ENCODE data around the gene LHFPL5.

The LHFPL5 gene

DNA sequence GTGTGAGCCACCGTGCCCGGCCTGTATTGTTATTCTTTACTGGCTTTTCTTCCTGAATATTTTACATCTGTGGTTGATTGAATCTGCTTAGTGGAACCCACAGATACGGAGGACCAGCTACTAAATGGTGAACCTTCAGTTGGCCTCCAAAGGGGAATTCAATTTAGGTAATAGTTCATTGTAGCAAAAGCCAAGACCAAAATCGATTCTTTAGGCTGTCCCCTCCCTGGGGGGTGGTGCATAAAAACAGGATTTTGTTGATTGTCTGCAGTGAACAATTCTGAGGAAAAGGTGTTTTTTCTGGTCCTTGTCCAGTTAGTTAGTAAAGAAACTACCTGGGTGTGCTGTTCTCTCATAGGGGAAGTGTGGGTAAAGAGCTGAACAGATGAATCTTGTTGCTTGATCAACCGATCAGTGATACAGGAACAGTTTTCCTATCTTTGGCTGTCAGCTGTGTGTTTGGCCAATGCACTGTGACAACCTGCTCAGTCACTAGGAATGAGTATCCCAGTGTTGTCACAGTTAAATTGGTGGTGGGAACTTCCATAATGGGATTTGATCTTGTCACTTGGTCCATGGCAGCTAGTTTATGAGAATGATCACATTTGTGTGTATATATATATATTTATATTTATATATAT lies 19.5 kb downstream of the LHFPL5 start:
- ChIA-PET CTCF (no interaction called here), POLR2A (no interaction called here)
- H3K27me3 ChIP-seq (replicated peaks in 2 of 5; ENCODE audit: control insufficient read depth in 4 of 5, insufficient read depth in 5 of 5, low read length in 4 of 5), result no peaks in the 10 kb centered on the region
- no peak overlapping the region for H3K4me3 ChIP-seq (ENCODE audit: control insufficient read depth in 1 of 7, extremely low read depth in 1 of 7, insufficient read depth in 4 of 7, low read depth in 2 of 7, low read length in 6 of 7)
- no peak for DNase-seq
- no peaks in the 10 kb centered on the region for H3K9me3 ChIP-seq (ENCODE audit: control extremely low read depth in 1 of 5, control insufficient read depth in 4 of 5, insufficient read depth in 2 of 5, low read depth in 1 of 5, low read length in 4 of 5)
- H3K27ac ChIP-seq (ENCODE audit: insufficient read depth in 1 of 2, low read depth in 1 of 2, low read length in 2 of 2, poor library complexity in 1 of 2, severe bottlenecking in 2 of 2), result no peak overlapping the region
- no peaks in the 10 kb centered on the region for H3K4me1 ChIP-seq (ENCODE audit: control extremely low read depth in 1 of 4, control insufficient read depth in 4 of 4, insufficient read depth in 4 of 4, low read length in 3 of 4)
- no peaks in the 10 kb centered on the region for H3K36me3 ChIP-seq (ENCODE audit: control insufficient read depth in 4 of 4, insufficient read depth in 4 of 4, low read length in 3 of 4)
- 78% methylated on average over 2 of the region's 5 CpGs for WGBS (ENCODE audit: insufficient coverage)

DNA sequence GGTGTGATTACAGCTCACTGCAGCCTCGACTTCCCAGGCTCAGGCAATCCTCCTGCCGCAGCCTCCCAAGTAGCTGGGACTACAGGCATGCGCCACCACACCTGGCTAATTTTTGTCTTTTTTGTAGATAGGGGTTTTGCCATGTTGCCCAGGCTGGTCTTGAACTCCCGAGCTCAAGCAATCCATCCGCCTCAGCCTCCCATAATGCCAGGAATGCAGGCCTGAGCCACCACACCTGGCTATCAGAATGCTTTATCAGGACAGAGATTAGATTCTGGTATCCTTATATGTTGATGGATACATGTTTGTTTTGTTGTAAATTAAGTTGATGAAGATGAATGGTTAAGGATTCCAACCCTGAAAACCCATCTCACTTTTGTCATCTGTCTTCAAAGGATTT lies 24.2 kb downstream of the LHFPL5 start:
- ChIA-PET POLR2A (no interaction called here), CTCF (no interaction called here)
- WGBS (ENCODE audit: insufficient coverage), result 80% methylated on average over 1 of the region's 5 CpGs
- Histone ChIP-seq H3K27ac (ENCODE audit: insufficient read depth in 1 of 2, low read depth in 1 of 2, low read length in 2 of 2, poor library complexity in 1 of 2, severe bottlenecking in 2 of 2) (no peak overlapping the region), H3K4me3 (ENCODE audit: control insufficient read depth in 1 of 7, extremely low read depth in 1 of 7, insufficient read depth in 4 of 7, low read depth in 2 of 7, low read length in 6 of 7) (no peak overlapping the region), H3K9me3 (ENCODE audit: control extremely low read depth in 1 of 5, control insufficient read depth in 4 of 5, insufficient read depth in 2 of 5, low read depth in 1 of 5, low read length in 4 of 5) (no peaks in the 10 kb centered on the region), H3K27me3 (replicated peaks in 2 of 5; ENCODE audit: control insufficient read depth in 4 of 5, insufficient read depth in 5 of 5, low read length in 4 of 5) (no peaks in the 10 kb centered on the region), H3K4me1 (ENCODE audit: control extremely low read depth in 1 of 4, control insufficient read depth in 4 of 4, insufficient read depth in 4 of 4, low read length in 3 of 4) (peaks cover 0 to 7% (median 2%) of the 10 kb centered on the region in 4 experiments), H3K36me3 (ENCODE audit: control insufficient read depth in 4 of 4, insufficient read depth in 4 of 4, low read length in 3 of 4) (peaks cover 0 to 9% (median 5%) of the 10 kb centered on the region in 4 experiments)
- DNase-seq, result no peak

DNA sequence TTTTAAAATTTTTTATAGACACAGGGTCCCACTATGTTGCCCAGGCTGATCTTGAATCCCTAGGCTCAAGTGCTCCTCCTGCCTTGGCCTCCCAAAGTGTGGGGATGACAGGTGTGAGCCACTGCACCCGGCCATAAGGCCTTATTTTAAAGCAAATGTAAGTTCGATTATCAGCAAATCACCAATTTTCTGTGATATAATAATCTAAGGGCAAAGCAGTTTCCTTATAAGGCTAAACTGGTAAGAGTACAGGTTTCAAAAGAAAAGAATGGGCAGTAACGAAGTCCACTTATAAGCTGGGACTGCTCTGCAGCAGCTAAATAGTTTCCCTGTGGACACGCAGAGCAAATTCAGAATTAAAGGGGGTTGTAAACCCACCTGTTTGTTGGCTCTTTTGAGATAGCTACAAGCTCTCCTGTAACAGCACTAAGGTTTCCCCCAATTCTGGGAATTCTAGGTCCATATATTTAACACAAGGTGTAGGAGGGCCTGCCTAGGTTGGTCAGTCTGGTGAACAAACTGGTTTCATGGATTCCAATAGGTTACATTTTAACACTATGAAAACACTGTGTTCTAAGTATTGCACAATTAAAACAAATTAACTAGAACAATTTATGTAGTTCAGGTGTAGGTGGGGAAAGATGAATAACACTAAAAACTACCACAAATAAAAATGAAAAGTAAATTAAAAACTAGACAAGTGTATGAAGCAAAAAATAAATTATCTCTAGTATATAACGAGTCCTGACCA lies 26.3 kb downstream of the LHFPL5 start:
- Histone ChIP-seq H3K4me3 (ENCODE audit: control insufficient read depth in 1 of 7, extremely low read depth in 1 of 7, insufficient read depth in 4 of 7, low read depth in 2 of 7, low read length in 6 of 7) (no peak overlapping the region), H3K4me1 (ENCODE audit: control extremely low read depth in 1 of 4, control insufficient read depth in 4 of 4, insufficient read depth in 4 of 4, low read length in 3 of 4) (peaks cover 0 to 8% (median 2%) of the 10 kb centered on the region in 4 experiments), H3K27ac (ENCODE audit: insufficient read depth in 1 of 2, low read depth in 1 of 2, low read length in 2 of 2, poor library complexity in 1 of 2, severe bottlenecking in 2 of 2) (no peak overlapping the region), H3K27me3 (replicated peaks in 2 of 5; ENCODE audit: control insufficient read depth in 4 of 5, insufficient read depth in 5 of 5, low read length in 4 of 5) (no peaks in the 10 kb centered on the region), H3K36me3 (ENCODE audit: control insufficient read depth in 4 of 4, insufficient read depth in 4 of 4, low read length in 3 of 4) (peaks cover 3 to 26% (median 14%) of the 10 kb centered on the region in 4 experiments), H3K9me3 (ENCODE audit: control extremely low read depth in 1 of 5, control insufficient read depth in 4 of 5, insufficient read depth in 2 of 5, low read depth in 1 of 5, low read length in 4 of 5) (no peaks in the 10 kb centered on the region)
- WGBS (ENCODE audit: insufficient coverage), result 100% methylated on average over 3 of the region's 5 CpGs
- no peak for DNase-seq
- ChIA-PET POLR2A (no interaction called here), CTCF (no interaction called here)

DNA sequence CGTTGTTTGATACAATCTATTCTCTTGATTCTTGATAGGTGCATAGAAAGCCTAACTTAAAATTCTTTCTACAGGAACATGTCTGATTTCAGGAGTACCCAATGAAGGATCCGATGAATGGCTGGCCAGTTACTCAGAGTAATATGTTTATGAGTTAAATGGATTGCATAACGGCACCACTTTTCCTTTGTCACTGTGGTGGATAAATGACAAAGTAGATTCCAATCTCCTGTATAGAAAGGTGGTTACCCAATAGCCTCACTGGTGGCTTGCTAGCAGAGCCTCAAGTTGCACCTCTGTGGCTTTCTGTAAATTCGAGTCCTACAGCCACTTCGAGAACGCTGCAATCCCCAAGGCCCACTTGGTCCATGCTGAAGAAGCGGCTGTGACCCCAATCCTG lies 28.4 kb downstream of the LHFPL5 start:
- Histone ChIP-seq H3K27me3 (replicated peaks in 2 of 5; ENCODE audit: control insufficient read depth in 4 of 5, insufficient read depth in 5 of 5, low read length in 4 of 5) (no peaks in the 10 kb centered on the region), H3K9me3 (ENCODE audit: control extremely low read depth in 1 of 5, control insufficient read depth in 4 of 5, insufficient read depth in 2 of 5, low read depth in 1 of 5, low read length in 4 of 5) (no peaks in the 10 kb centered on the region), H3K4me3 (ENCODE audit: control insufficient read depth in 1 of 7, extremely low read depth in 1 of 7, insufficient read depth in 4 of 7, low read depth in 2 of 7, low read length in 6 of 7) (no peak overlapping the region), H3K36me3 (ENCODE audit: control insufficient read depth in 4 of 4, insufficient read depth in 4 of 4, low read length in 3 of 4) (peaks cover 7 to 38% (median 20%) of the 10 kb centered on the region in 4 experiments), H3K27ac (ENCODE audit: insufficient read depth in 1 of 2, low read depth in 1 of 2, low read length in 2 of 2, poor library complexity in 1 of 2, severe bottlenecking in 2 of 2) (no peak overlapping the region), H3K4me1 (ENCODE audit: control extremely low read depth in 1 of 4, control insufficient read depth in 4 of 4, insufficient read depth in 4 of 4, low read length in 3 of 4) (peaks cover 0 to 8% (median 2%) of the 10 kb centered on the region in 4 experiments)
- WGBS (ENCODE audit: insufficient coverage), result 73% methylated on average over 4 of the region's 7 CpGs
- CTCF ChIA-PET, result interaction anchor here (1.5 kb wide), 1 partner anchor 121 kb away, joined by 3 read pairs; no protein-coding TSS in a partner anchor
- POLR2A ChIA-PET, result no interaction called here
- peak; percentile 29 to 64 (median 57) for DNase-seq

DNA sequence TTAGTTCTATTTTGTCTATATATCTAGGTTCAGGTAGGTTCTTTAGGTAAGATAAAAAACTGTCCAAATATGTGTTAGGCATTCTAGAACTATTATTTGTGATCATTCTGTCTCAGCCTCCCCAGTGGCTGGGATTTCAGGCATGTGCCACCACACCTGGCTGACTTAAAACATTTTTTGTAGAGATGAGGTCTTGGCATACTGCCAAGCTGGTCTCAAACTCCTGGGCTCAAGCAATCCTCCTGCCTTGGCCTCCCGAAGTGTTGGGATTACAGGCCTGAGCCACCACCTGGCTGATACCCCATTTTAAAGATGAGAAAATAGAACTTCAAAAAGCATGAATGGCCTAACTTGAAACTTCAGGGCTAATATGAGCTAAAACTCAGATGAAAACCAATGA lies 33.9 kb downstream of the LHFPL5 start:
- CTCF ChIA-PET, result interaction anchor here (2.2 kb wide), 1 partner anchor 14 kb away, joined by 6 read pairs; no protein-coding TSS in a partner anchor
- Histone ChIP-seq H3K27ac (ENCODE audit: insufficient read depth in 1 of 2, low read depth in 1 of 2, low read length in 2 of 2, poor library complexity in 1 of 2, severe bottlenecking in 2 of 2) (no peak overlapping the region), H3K36me3 (ENCODE audit: control insufficient read depth in 4 of 4, insufficient read depth in 4 of 4, low read length in 3 of 4) (peaks cover 14 to 62% (median 33%) of the 10 kb centered on the region in 4 experiments), H3K9me3 (ENCODE audit: control extremely low read depth in 1 of 5, control insufficient read depth in 4 of 5, insufficient read depth in 2 of 5, low read depth in 1 of 5, low read length in 4 of 5) (no peaks in the 10 kb centered on the region), H3K27me3 (replicated peaks in 2 of 5; ENCODE audit: control insufficient read depth in 4 of 5, insufficient read depth in 5 of 5, low read length in 4 of 5) (no peaks in the 10 kb centered on the region), H3K4me3 (ENCODE audit: control insufficient read depth in 1 of 7, extremely low read depth in 1 of 7, insufficient read depth in 4 of 7, low read depth in 2 of 7, low read length in 6 of 7) (no peak overlapping the region), H3K4me1 (ENCODE audit: control extremely low read depth in 1 of 4, control insufficient read depth in 4 of 4, insufficient read depth in 4 of 4, low read length in 3 of 4) (peaks cover 0 to 4% (median under 1%) of the 10 kb centered on the region in 4 experiments)
- POLR2A ChIA-PET, result interaction anchor here (0.5 kb wide), 1 partner anchor 31 kb away, joined by 4 read pairs; no protein-coding TSS in a partner anchor
- no peak for DNase-seq
- 80% methylated on average over 1 of the region's 1 CpG for WGBS (ENCODE audit: insufficient coverage)

DNA sequence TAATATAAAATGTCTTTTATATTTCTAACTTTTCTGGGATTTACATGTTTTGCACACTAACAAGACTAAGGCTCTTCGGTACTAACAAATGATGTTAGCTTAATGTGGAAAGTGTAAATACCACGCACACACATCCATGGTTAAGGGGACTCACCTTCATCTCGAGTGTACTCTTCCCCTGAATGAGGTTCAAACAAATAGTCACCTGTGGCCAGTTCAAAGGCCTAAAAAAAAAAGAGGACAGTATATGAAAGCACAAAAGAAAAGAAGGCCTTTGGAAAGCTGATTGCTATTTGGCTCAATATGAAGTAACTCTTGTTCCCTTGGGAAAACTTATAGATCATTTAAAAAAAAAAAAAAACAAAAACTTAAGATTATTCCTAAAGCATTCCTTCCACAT lies 37.2 kb downstream of the LHFPL5 start:
- 100% methylated on average over 3 of the region's 3 CpGs for WGBS (ENCODE audit: insufficient coverage)
- Histone ChIP-seq H3K4me3 (ENCODE audit: control insufficient read depth in 1 of 7, extremely low read depth in 1 of 7, insufficient read depth in 4 of 7, low read depth in 2 of 7, low read length in 6 of 7) (no peak overlapping the region), H3K36me3 (ENCODE audit: control insufficient read depth in 4 of 4, insufficient read depth in 4 of 4, low read length in 3 of 4) (peaks cover 13 to 59% (median 30%) of the 10 kb centered on the region in 4 experiments), H3K9me3 (ENCODE audit: control extremely low read depth in 1 of 5, control insufficient read depth in 4 of 5, insufficient read depth in 2 of 5, low read depth in 1 of 5, low read length in 4 of 5) (no peaks in the 10 kb centered on the region), H3K27ac (ENCODE audit: insufficient read depth in 1 of 2, low read depth in 1 of 2, low read length in 2 of 2, poor library complexity in 1 of 2, severe bottlenecking in 2 of 2) (no peak overlapping the region), H3K27me3 (replicated peaks in 2 of 5; ENCODE audit: control insufficient read depth in 4 of 5, insufficient read depth in 5 of 5, low read length in 4 of 5) (no peaks in the 10 kb centered on the region), H3K4me1 (ENCODE audit: control extremely low read depth in 1 of 4, control insufficient read depth in 4 of 4, insufficient read depth in 4 of 4, low read length in 3 of 4) (no peaks in the 10 kb centered on the region)
- POLR2A ChIA-PET, result no interaction called here
- DNase-seq, result no peak
- CTCF ChIA-PET, result interaction anchor here (1.6 kb wide), 1 partner anchor 9 kb away, joined by 5 read pairs; no protein-coding TSS in a partner anchor

DNA sequence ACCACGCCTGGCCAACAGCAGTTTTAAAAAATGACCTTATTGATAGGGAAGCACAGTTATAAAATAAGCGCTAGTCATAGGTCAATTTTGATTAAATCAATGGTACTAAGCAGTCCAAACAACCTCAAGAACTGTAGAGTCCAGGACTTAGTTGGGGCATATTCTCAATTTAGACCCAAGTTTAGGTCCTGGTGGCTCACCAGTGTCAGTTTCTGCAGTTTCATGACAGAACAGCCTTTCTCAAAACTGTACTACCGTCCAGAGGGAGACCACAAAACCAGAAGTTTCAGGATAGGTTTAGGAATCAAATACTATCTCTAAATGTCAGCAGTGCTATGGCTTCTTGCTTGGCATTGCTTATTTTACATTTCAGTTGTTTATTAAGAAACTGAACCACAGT lies 39.1 kb downstream of the LHFPL5 start:
- DNase-seq, result no peak
- Histone ChIP-seq H3K27ac (ENCODE audit: insufficient read depth in 1 of 2, low read depth in 1 of 2, low read length in 2 of 2, poor library complexity in 1 of 2, severe bottlenecking in 2 of 2) (no peak overlapping the region), H3K27me3 (replicated peaks in 2 of 5; ENCODE audit: control insufficient read depth in 4 of 5, insufficient read depth in 5 of 5, low read length in 4 of 5) (no peaks in the 10 kb centered on the region), H3K9me3 (ENCODE audit: control extremely low read depth in 1 of 5, control insufficient read depth in 4 of 5, insufficient read depth in 2 of 5, low read depth in 1 of 5, low read length in 4 of 5) (peaks cover 0 to 5% (median 0%) of the 10 kb centered on the region in 5 experiments), H3K36me3 (ENCODE audit: control insufficient read depth in 4 of 4, insufficient read depth in 4 of 4, low read length in 3 of 4) (peaks cover 10 to 58% (median 30%) of the 10 kb centered on the region in 4 experiments), H3K4me1 (ENCODE audit: control extremely low read depth in 1 of 4, control insufficient read depth in 4 of 4, insufficient read depth in 4 of 4, low read length in 3 of 4) (no peaks in the 10 kb centered on the region), H3K4me3 (ENCODE audit: control insufficient read depth in 1 of 7, extremely low read depth in 1 of 7, insufficient read depth in 4 of 7, low read depth in 2 of 7, low read length in 6 of 7) (no peak overlapping the region)
- ChIA-PET CTCF (interaction anchor here (0.9 kb wide), 1 partner anchor 718 kb away, joined by 3 read pairs; no protein-coding TSS in a partner anchor), POLR2A (no interaction called here)
- WGBS (ENCODE audit: insufficient coverage), result 100% methylated on average over 1 of the region's 3 CpGs
